K562 (cell line): ENCODE measurements around the gene PSMD13. TPM values are rescaled to one million over a fixed set of nuclear protein-coding genes. Genes with fewer than 3 reads are reported as not detected.

Experiments
- CREB3L1 ChIP-seq: fragments of 450-650 bp; IDR thresholded peaks from 2 replicates; pipeline ENCODE4 v1.6.1; 2014; ENCODE audit warnings: low read depth, mild to moderate bottlenecking, moderate library complexity, borderline replicate concordance
- CREB5 ChIP-seq: fragments of 250-450 bp; sonication (Bioruptor Pico); IDR thresholded peaks from 2 replicates; pipeline ENCODE4 v1.5.0; 2020; ENCODE audit warnings: mild to moderate bottlenecking
- FOXM1 ChIP-seq, 2 experiments: fragments of 450-650 bp in 1 of 2; sonication (generic) in 1 of 2; formaldehyde crosslinking in 1 of 2; IDR thresholded peaks; 2 replicates each; pipeline versions ENCODE4 v1.6.1 to v1.9.0; 2017 to 2022; ENCODE audit warnings: low read depth in 2 of 2, mild to moderate bottlenecking in 2 of 2, missing genetic modification reagents in 1 of 2, moderate library complexity in 1 of 2
- HMGXB4 ChIP-seq: sonication (generic); formaldehyde crosslinking; IDR thresholded peaks from 2 replicates; pipeline ENCODE4 v1.8.1; 2023; ENCODE audit warnings: mild to moderate bottlenecking, missing genetic modification reagents
- JUNB ChIP-seq: fragments of 450-650 bp; formaldehyde crosslinking; conservative IDR thresholded peaks from 2 replicates; pipeline ENCODE4 v1.4.0; 2020; ENCODE audit warnings: mild to moderate bottlenecking
- PPARD ChIP-seq: fragments of 250-450 bp; sonication (Bioruptor Pico); IDR thresholded peaks from 2 replicates; pipeline ENCODE4 v1.8.0; 2022; ENCODE audit warnings: inconsistent platforms, mild to moderate bottlenecking, moderate library complexity
- ZBTB40 ChIP-seq, 2 experiments: fragments of 450-650 bp in 1 of 2; sonication (generic) in 1 of 2; formaldehyde crosslinking in 1 of 2; IDR thresholded peaks; 2 replicates each; pipeline versions ENCODE4 v1.7.1 to v1.9.0; 2016 to 2022; ENCODE audit warnings: inconsistent platforms in 1 of 2, mild to moderate bottlenecking in 1 of 2, missing genetic modification reagents in 1 of 2
- ZC3H8 ChIP-seq: fragments of 450-650 bp; IDR thresholded peaks from 2 replicates; pipeline ENCODE4 v1.6.1; 2017
- ZKSCAN1 ChIP-seq: fragments of 150-350 bp; IDR thresholded peaks from 2 replicates; pipeline ENCODE4 v1.6.1; 2016; ENCODE audit warnings: low read depth, low read length
- ZNF280A ChIP-seq: fragments of 450-650 bp; IDR thresholded peaks from 2 replicates; pipeline ENCODE4 v1.6.1; 2018; ENCODE audit warnings: mild to moderate bottlenecking, low read depth; ENCODE audit not compliant: partially characterized antibody
- polyA plus RNA-seq, 8 experiments: library from polyadenylated mRNA; depleted of rRNA in 4 of 8; stranded (reverse) in 5 of 8; unstranded in 3 of 8; fragments of >200 nt; fragmentation: Nextera tagmentation in 2 of 8; fragmentation: Illumina TruSeq in 1 of 8; extraction: Ambion mirVana in 2 of 8; extraction: Trizol in 1 of 8; gene quantifications; 2 replicates each; pipeline versions ENCODE4 v1.2.1 to v1.2.3, GENCODE V29; 2011 to 2014; ENCODE audit warnings: inconsistent platforms in 1 of 8, missing spikeins in 1 of 8
- total RNA-seq, 7 experiments: library from RNA; depleted of rRNA in 6 of 7; stranded (reverse); fragments of >200 nt in 6 of 7; fragmentation: Illumina TruSeq in 2 of 7; extraction: Trizol in 2 of 7; gene quantifications; 2 replicates each; pipeline versions ENCODE4 v1.2.1 to v1.2.3, GENCODE V29; 2011 to 2021; ENCODE audit warnings: low replicate concordance in 1 of 7

The PSMD13 gene
- total and polyA plus RNA-seq, 9 of the 15 experiments (the other 6 are each of a cell fraction or from before 2014, with no cell fraction given) = 185 to 383 (median 267) TPM

GRCh38 chr11:269146-269890, 32.5 kb downstream of the PSMD13 start (continued):
- no peak for TF ChIP-seq HMGXB4 (CRISPR knock-in tag)
- no peak for TF ChIP-seq JUNB (CRISPR knock-in tag)
- peak; percentile 98 for TF ChIP-seq FOXM1 (IDR thresholded peaks at IDR 0.05; ENCODE audit: low read depth)
- TF ChIP-seq FOXM1 (CRISPR knock-in tag; IDR thresholded peaks at IDR 0.05; ENCODE audit: low read depth) = no peak
- TF ChIP-seq ZC3H8 = no peak
- TF ChIP-seq ZNF280A = no peak
- no peak for TF ChIP-seq ZKSCAN1
- no peak for TF ChIP-seq CREB5
- no peak for TF ChIP-seq CREB3L1
- TF ChIP-seq ZBTB40 (IDR thresholded peaks at IDR 0.05) = peak; percentile 21; the same call in 1 of the 2 replicates
- no peak for TF ChIP-seq ZBTB40 (CRISPR knock-in tag; IDR thresholded peaks at IDR 0.05)
- TF ChIP-seq PPARD (CRISPR knock-in tag) = no peak
